H7 (cell line): ENCODE results near the gene PRR30. TPM values are rescaled to one million over a fixed set of nuclear protein-coding genes. Genes with fewer than 3 reads are reported as not detected.
"Not testable (repeated sequence)": the region's sequence is repeated elsewhere in the genome, so short reads cannot be mapped to it uniquely, and the experiment has no call there.

ENCODE experiments used
- DNase-seq: peaks from one replicate; pipeline ENCODE4 v3.0.0; 2012
- H3K27me3 ChIP-seq: 2 replicates; pipeline ENCODE4 v1.6.0; 2011; ENCODE audit warnings: mild to moderate bottlenecking, low read length; ENCODE audit not compliant: control insufficient read depth, insufficient read depth
- H3K36me3 ChIP-seq: replicated peaks from 2 replicates; pipeline ENCODE4 v1.5.1; 2011; ENCODE audit warnings: low read length; ENCODE audit not compliant: control insufficient read depth, insufficient read depth
- H3K4me3 ChIP-seq: 2 replicates; pipeline ENCODE4 v1.5.1; 2011; ENCODE audit warnings: low read depth, mild to moderate bottlenecking, control low read depth, low read length, moderate library complexity; ENCODE audit not compliant: insufficient read depth
- total RNA-seq: library from RNA; depleted of rRNA; stranded (reverse); fragments of >200 nt; shearing (Covaris generic); gene quantifications from 2 replicates; pipeline ENCODE4 v1.2.3, GENCODE V29; 2014; rRNA removed

Gene PRR30
- not detected in 2 replicates for total RNA-seq

- DNase-seq = no peak
- Histone ChIP-seq H3K36me3 (no peaks in the 10 kb centered on the region), H3K27me3 (no peaks in the 10 kb centered on the region), H3K4me3 (no peak within 1 kb of the TSS)
Observed at GRCh38 chr2:27139310-27139709, at the start of gene PRR30. Gene PRR30 (minus strand): TSS chr2:27139410. CDS start chr2:27138329, 1,081 bp downstream.

- DNase-seq = no peak
- Histone ChIP-seq H3K27me3 (no peaks in the 10 kb centered on the region), H3K36me3 (no peaks in the 10 kb centered on the region), H3K4me3 (no peak overlapping the region)
Observed at GRCh38 chr2:27186613-27187345, 47.6 kb upstream of the PRR30 start.

GRCh38 chr2:27185331-27186026, 46.3 kb upstream of the PRR30 start:
- DNase-seq = no peak

GRCh38 chr2:27184115-27184514, 44.9 kb upstream of the PRR30 start:
- H3K36me3 ChIP-seq = no peaks in the 10 kb centered on the region
- no peak for DNase-seq
- H3K4me3 ChIP-seq = no peak overlapping the region
- no peaks in the 10 kb centered on the region for H3K27me3 ChIP-seq

More at GRCh38 chr2:27185331-27186026, 46.3 kb upstream of the PRR30 start:
- no peaks in the 10 kb centered on the region for H3K36me3 ChIP-seq
- H3K4me3 ChIP-seq = no peak overlapping the region
- no peaks in the 10 kb centered on the region for H3K27me3 ChIP-seq

GRCh38 chr2:27182346-27182745, 43.1 kb upstream of the PRR30 start:
- DNase-seq = no peak
- H3K36me3 ChIP-seq = no peaks in the 10 kb centered on the region
- H3K4me3 ChIP-seq = no peak overlapping the region
- no peaks in the 10 kb centered on the region for H3K27me3 ChIP-seq

- H3K36me3 ChIP-seq = no peaks in the 10 kb centered on the region
- no peak for DNase-seq
- no peaks in the 10 kb centered on the region for H3K27me3 ChIP-seq
- no peak overlapping the region for H3K4me3 ChIP-seq
Observed at GRCh38 chr2:27179344-27180000, 40.3 kb upstream of the PRR30 start.

- H3K27me3 ChIP-seq = no peaks in the 10 kb centered on the region
- no peak for DNase-seq
- H3K36me3 ChIP-seq = no peaks in the 10 kb centered on the region
- H3K4me3 ChIP-seq = no peak overlapping the region
Observed at GRCh38 chr2:27178469-27178868, 39.3 kb upstream of the PRR30 start.

- no peaks in the 10 kb centered on the region for H3K36me3 ChIP-seq
- H3K27me3 ChIP-seq = no peaks in the 10 kb centered on the region
- H3K4me3 ChIP-seq = no peak overlapping the region
- no peak for DNase-seq
Observed at GRCh38 chr2:27177441-27178351, 38.5 kb upstream of the PRR30 start.

GRCh38 chr2:27175781-27176180, 36.6 kb upstream of the PRR30 start:
- H3K4me3 ChIP-seq, DNase-seq, H3K36me3 ChIP-seq, H3K27me3 ChIP-seq: not testable (repeated sequence)

- H3K27me3 ChIP-seq = no peaks in the 10 kb centered on the region; the same call in 1 of the 2 replicates
- DNase-seq = no peak
Observed at GRCh38 chr2:27175330-27175729, 36.1 kb upstream of the PRR30 start.

GRCh38 chr2:27174638-27175037, 35.4 kb upstream of the PRR30 start:
- Histone ChIP-seq H3K27me3 (no peaks in the 10 kb centered on the region; the same call in 1 of the 2 replicates), H3K36me3 (no peaks in the 10 kb centered on the region), H3K4me3 (no peak overlapping the region)
- DNase-seq = no peak

More at GRCh38 chr2:27175330-27175729, 36.1 kb upstream of the PRR30 start:
- Histone ChIP-seq H3K36me3 (no peaks in the 10 kb centered on the region), H3K4me3 (no peak overlapping the region)

- H3K36me3 ChIP-seq = no peaks in the 10 kb centered on the region
- H3K4me3 ChIP-seq = no peak overlapping the region
- DNase-seq = no peak
- no peaks in the 10 kb centered on the region; the same call in 1 of the 2 replicates for H3K27me3 ChIP-seq
Observed at GRCh38 chr2:27171351-27171848, 32.2 kb upstream of the PRR30 start.

GRCh38 chr2:27170581-27171337, 31.5 kb upstream of the PRR30 start:
- no peaks in the 10 kb centered on the region for H3K36me3 ChIP-seq
- H3K27me3 ChIP-seq = no peaks in the 10 kb centered on the region; the same call in 1 of the 2 replicates
- no peak for DNase-seq
- H3K4me3 ChIP-seq = no peak overlapping the region
